Ishikawa (cell line): ENCODE measurements around the gene SYCE1L.

ENCODE experiments used
- CEBPB ChIP-seq: IDR thresholded peaks from 2 replicates; pipeline ENCODE4 v1.6.1; 2012
- CREB1 ChIP-seq: IDR thresholded peaks from 2 replicates; pipeline ENCODE4 v1.6.1; 2012; ENCODE audit warnings: low read depth
- EGR1 ChIP-seq: IDR thresholded peaks from 2 replicates; pipeline ENCODE4 v1.6.1; 2012
- EP300 ChIP-seq: IDR thresholded peaks from 2 replicates; pipeline ENCODE4 v1.6.1; 2012; ENCODE audit warnings: borderline replicate concordance
- FOXM1 ChIP-seq: IDR thresholded peaks from 2 replicates; pipeline ENCODE4 v1.6.1; 2012; ENCODE audit warnings: low read depth, borderline replicate concordance
- MAX ChIP-seq: IDR thresholded peaks from 2 replicates; pipeline ENCODE4 v1.6.1; 2012
- NFIC ChIP-seq: IDR thresholded peaks from 2 replicates; pipeline ENCODE4 v1.6.1; 2012
- RAD21 ChIP-seq: IDR thresholded peaks from 2 replicates; pipeline ENCODE4 v1.6.1; 2012; ENCODE audit warnings: low read depth
- REST ChIP-seq: IDR thresholded peaks from 2 replicates; pipeline ENCODE4 v1.6.1; 2012; ENCODE audit warnings: low read depth, mild to moderate bottlenecking
- TAF1 ChIP-seq: IDR thresholded peaks from 2 replicates; pipeline ENCODE4 v1.6.1; 2012; ENCODE audit warnings: low read depth, mild to moderate bottlenecking
- TCF12 ChIP-seq: IDR thresholded peaks from 2 replicates; pipeline ENCODE4 v1.6.1; 2012; ENCODE audit warnings: low read depth
- TEAD4 ChIP-seq: IDR thresholded peaks from 2 replicates; pipeline ENCODE4 v1.6.1; 2012
- USF1 ChIP-seq: IDR thresholded peaks from 2 replicates; pipeline ENCODE4 v1.6.1; 2012
- YY1 ChIP-seq: IDR thresholded peaks from 2 replicates; pipeline ENCODE4 v1.6.1; 2012; ENCODE audit warnings: low read depth
- ZBTB7A ChIP-seq: IDR thresholded peaks from 2 replicates; pipeline ENCODE4 v1.6.1; 2012; ENCODE audit warnings: low read depth

SYCE1L gene

GRCh38 chr16:77208382-77208781 lies 9.2 kb downstream of the SYCE1L start:
- TF ChIP-seq TEAD4 (no peak), CREB1 (no peak), RAD21 (no peak), TCF12 (no peak), REST (no peak), EGR1 (no peak), MAX (no peak), ZBTB7A (no peak), NFIC (no peak)

- TF ChIP-seq ZBTB7A = peak; percentile 24; the same call in 1 of the 2 replicates
- TF ChIP-seq MAX = peak; percentile 77
- no peak for TF ChIP-seq TCF12
- TF ChIP-seq CEBPB = no peak
- TF ChIP-seq YY1 = peak; percentile 80
- TF ChIP-seq TAF1 = peak; percentile 22; the same call in 1 of the 2 replicates
Measured at GRCh38 chr16:77211880-77212740, 12.9 kb downstream of the SYCE1L start.

DNA sequence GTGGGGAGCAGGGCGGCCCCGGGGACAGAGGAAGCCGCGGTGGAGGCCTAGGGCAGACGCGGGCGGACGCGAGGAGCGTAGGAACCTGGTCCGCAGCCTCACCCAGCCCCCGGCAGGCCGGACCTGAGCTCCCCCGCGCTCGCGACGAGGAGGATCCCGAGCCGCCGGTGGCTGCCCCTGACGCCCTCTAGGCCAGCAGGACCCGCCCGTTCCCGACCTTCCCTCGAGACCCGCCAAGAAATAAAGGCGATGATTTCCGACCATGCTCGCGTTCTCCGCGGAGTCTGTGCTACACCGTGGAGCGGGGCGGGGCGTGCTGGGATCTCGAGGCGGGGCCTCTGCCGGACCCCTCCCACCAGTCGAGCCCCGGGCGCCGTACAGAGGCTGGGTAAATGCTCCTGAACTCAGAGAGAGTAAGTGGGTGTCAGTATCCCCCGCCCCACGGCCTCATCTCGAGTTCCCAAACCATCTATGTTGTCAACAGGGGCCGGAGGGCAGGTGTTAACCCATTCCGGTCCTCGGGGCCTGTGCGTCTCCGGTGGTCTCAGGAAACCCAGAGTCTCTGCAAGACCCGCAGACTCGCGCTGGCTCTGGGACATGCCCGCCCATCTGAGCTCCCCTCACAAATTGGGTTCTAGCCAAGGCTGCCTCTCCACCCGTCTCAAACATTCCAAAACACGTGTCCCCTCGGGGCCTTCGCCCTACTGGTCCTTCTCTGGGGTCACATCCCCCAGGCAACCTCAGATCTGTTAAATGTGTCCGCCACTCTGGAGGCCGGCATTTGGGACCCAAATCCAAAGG lies 13.7 kb downstream of the SYCE1L start:
- 0 out of 2 replicates have a peak, but pooled peaks have one; percentile 24 for TF ChIP-seq TAF1
- no peak for TF ChIP-seq RAD21
- no peak for TF ChIP-seq CREB1
- no peak for TF ChIP-seq ZBTB7A
- TF ChIP-seq USF1 = no peak
- peak; percentile 50 for TF ChIP-seq MAX

DNA sequence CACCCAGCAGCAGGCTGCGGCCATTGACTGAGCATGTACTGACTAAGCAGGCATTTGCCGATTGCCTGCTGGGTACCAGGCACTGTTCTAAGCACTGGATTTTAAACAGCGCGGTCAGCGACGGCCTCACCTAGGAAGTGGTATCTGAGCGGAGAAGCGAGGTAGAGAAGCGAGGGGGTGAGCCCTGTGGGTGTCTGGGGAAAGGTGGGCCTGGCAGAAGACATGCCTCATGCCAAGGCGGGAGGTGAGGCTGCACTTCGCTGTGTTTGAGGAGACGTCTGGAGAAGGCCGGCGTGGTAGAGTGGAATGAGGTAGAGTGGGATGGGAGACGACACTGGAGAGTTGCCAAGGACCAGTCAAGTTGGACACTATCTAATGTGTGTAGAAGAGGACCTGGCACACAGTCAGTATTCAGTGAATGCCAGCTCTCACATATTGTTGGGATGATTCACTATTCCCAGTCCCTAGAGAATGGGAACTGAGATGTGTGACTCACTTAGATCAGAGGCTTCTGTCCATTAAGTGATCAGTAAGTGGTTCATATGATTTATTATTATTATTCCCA lies 14.4 kb downstream of the SYCE1L start:
- TF ChIP-seq TEAD4 (peak; percentile 55), EP300 (peak; percentile 56; the same call in 1 of the 2 replicates), REST (no peak), FOXM1 (0 out of 2 replicates have a peak, but pooled peaks have one; percentile 12), CREB1 (no peak), ZBTB7A (no peak), YY1 (no peak), CEBPB (no peak), NFIC (peak; percentile 90), TCF12 (no peak; the same call in 1 of the 2 replicates), TAF1 (no peak), RAD21 (no peak), USF1 (no peak), EGR1 (no peak), MAX (no peak; the same call in 1 of the 2 replicates)
